GM19328 (cell line): ENCODE results near the gene EIF6.
A peak's percentile ranks its signal among the peaks of the same experiment; 100 is the strongest.

Source experiments
- ATAC-seq: cut with Tn5 transposase; IDR thresholded peaks from one replicate; pipeline ENCODE4 v1.9.1; 2021; ENCODE audit warnings: mild to moderate bottlenecking, moderate library complexity; ENCODE audit not compliant: unreplicated experiment

Gene EIF6

DNA sequence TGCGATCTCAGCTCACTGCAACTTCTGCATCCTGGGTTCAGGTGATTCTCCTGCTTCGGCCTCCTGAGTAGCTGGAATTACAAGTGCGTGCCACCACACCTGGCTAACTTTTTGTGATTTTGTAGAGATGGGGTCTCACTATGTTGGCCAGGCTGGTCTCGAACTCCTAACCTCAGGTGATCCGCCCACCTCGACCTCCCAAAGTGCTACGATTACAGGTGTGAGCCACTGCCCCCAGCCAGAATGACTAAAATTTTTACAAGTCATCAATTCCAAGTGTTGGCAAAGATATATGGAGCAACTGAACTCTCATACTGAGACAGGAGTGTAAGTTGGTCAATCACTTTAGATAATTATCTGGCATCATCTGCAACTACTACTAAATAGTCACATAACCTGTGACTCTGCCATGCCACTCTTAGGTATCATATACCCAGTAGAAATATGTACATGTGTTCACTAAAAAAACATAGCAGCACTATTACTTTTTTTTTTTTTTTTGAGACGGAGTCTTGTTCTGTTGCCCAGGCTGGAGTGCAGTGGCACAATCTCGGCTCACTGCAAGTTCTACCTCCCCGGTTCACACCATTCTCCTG is 3.0 kb downstream of the EIF6 start:
- ATAC-seq: no peak

DNA sequence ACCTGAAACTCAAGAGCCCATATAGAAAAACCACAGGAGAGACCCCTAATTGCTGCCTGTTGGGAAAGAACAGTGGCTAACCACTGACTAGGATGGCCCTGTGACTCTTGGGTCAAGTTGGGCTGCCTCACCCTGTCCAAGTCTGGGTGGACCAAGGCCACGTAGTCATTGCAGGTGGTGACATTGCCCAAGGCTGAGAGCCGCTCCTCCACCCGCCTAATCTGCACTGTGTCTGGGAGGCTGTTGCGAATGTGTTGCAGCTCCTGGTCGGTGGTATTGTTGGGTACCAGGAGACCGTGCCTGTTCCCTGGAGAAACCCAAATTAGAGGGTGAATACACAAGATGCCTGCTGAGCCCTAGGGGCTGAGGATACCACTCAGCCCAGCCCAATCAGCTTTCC is 4.0 kb downstream of the EIF6 start:
- no peak for ATAC-seq

DNA sequence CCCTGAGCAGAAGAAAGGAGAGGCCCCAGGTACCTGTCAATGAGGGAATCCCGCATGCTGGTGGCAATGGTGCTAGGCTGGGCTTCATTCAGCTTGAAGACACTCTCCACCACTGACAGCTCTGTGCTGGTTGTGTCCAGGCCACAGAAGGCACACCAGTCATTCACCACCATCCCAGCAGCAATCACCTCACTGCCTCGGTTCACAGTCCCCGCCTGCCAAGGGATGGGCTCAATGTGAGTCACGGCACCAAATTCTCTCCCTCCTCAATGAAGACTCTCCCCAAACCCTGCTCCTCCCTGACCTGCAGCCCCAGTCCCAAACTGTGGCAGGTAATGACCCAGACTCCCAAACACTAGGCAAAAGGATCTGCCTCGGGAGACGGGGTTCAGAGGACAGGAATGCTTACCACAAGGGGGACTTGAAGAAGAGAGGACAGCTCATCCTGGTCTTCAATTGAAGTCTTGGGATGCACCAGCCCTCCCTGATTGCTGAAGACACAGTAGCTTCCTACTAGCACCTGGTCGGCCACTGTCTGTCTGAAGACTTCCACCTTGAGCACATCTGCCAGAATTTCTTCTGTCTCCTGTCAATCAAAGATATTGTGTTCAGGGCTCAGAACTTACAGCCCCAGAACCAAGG is 4.9 kb downstream of the EIF6 start:
- no peak for ATAC-seq

DNA sequence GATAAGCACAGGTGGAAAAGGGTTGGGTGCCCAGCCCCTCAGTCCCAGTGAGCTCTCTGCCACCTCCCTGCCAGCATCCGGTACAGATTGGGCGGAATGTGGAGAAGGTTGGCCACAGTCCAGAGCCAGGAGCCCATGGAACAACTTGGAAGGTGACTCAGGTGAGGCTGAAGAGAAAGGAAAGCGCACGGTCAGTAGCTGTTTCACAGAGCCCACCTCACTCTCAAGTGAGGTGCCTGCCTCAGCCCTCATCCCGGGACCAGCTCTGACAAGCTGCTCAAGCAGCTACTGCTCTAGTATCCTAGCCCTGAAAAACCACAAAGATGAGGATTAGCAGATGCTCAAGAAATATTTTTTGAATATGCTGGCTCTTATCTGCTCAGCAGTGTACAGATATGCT is 5.5 kb downstream of the EIF6 start:
- ATAC-seq: no peak

DNA sequence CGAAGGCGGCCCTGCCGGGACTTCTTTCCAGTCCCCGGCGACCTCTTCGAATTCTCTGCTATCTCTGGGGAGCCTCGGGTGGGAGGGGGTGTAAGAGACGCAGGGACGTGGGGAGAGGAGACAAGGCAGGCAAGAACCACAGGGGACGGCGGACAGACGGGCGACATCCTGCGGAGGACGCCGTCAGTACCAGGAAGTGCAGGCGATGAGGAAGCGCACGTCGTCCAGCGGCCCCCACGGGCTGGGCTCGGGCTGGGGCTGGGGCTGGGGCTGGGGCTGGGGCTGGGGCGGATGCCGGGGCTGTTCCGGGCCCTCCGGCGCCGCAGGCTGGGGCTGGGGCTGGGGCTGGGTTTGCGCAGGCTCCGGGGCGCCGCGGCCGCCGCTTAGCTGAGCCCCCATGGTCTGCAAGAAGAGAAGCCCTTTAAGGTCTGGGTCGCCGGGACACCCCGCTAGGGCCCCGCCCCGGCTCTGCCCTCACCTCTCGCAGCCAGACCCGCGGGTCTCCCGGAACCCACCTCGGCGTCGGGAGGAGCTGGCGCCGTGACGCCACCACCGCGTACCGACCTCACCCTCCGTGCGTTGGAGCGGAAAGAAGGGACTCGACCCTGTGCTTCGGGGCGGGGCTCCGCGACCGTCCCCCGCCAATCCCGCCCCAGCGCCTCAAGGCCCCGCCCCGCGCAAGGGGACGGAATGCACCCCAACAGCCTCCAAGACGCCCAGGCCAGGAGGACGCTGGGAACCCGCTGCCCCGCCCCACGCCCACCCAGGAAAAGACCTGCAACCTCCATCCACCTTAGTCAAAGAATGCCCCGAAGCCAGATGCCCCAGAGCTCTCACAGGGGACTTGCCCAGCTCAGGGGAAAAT is 6.8 kb downstream of the EIF6 start, which contains the start of gene MMP24OS:
Gene MMP24OS, minus strand, starts transcription at position 592 of the 865 bp plus-strand sequence. Its CDS starts 193 bp downstream, at position 399.
- peak; percentile 82 for ATAC-seq

DNA sequence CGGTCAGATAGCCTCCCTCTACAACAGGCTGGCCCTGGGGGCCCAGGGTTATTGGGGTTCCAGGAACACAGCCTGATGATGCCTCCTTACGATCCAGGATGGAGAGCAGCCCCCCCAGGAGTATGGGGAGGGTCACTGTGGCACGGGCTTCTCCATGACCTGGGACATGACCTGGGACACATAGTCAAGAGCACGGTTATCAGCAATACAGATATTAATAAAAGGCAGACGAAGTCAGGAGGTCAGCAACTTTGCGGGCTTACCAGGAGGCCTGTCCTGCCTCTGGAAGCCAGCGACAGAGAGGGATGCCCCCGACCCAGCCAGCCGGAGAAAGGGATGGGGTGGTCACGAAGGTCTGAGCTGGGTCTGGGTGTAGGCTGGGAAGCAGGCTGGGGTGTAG is 7.4 kb downstream of the EIF6 start:
- peak; percentile 10 for ATAC-seq

DNA sequence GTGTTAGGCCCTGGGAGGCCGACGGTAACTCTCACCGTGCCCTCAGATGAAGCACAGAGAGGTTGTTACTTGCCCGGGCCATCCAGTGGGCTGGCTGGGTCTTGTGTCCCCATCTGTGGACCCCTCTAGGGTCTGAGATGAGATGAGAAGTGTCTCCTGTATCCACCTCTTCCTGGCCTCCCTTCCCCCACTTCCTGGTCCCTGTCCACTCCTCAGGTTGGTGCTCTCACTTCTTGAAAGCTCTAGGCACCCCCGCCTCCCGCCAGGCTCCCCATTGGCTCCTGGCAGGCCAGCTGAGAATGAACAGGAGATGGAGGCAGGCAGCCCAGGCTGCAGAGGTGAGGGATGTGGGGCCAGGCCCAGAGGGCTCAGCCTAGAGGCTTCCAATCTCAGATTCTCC is 8.2 kb downstream of the EIF6 start:
- no peak for ATAC-seq

DNA sequence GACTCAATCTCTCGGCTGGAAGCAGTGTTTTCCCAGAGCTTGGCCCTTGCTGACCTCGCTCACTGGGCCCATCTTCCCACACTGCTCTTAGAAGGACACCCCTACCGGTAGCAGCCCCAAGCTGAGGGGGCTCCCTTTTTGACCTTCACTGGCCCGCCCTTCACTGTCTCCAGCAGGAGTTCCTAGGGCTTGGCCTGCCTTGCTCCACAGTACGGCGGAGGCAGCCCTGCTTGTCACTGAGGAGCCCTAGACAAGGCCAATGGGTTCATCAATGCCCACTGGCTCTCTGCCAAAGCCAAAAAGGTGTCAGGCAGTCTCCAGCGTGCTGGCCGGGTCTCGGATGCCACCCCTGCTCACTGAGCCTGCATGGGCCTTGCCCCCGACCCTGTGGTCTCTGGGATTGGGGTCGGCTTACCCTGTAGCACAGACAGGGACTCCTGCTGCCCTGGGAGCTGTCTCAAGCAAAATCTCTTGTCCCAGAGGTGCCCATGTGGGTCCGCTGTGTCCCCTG is 8.8 kb downstream of the EIF6 start:
- no peak for ATAC-seq

DNA sequence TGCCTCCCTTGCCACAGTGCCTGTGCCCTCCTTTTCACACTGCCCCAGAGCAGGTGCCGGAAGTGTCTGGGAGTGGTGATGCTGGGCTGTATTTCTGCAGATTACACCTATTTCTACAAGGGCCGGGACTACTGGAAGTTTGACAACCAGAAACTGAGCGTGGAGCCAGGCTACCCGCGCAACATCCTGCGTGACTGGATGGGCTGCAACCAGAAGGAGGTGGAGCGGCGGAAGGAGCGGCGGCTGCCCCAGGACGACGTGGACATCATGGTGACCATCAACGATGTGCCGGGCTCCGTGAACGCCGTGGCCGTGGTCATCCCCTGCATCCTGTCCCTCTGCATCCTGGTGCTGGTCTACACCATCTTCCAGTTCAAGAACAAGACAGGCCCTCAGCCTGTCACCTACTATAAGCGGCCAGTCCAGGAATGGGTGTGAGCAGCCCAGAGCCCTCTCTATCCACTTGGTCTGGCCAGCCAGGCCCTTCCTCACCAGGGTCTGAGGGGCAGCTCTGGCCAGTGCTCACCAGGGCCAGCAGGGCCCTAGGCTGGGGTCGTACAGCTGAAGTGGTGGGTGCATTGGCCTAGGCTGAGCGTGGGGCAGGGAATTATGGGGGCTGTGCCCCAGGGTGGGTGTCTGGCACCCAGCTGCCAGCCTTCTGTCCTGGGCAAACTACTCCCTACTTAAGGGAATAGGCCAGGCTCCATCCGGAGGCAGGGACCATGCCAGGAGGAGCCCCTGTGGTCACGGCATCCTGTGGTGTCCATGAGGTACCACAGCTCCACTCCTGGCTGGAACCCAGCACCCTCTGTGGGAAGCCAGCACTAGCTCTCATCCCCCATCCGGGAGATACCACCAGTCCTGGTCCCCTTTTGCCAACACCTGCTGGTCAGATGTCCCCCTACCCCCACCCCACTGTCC is 10.1 kb downstream of the EIF6 start:
- ATAC-seq: no peak

DNA sequence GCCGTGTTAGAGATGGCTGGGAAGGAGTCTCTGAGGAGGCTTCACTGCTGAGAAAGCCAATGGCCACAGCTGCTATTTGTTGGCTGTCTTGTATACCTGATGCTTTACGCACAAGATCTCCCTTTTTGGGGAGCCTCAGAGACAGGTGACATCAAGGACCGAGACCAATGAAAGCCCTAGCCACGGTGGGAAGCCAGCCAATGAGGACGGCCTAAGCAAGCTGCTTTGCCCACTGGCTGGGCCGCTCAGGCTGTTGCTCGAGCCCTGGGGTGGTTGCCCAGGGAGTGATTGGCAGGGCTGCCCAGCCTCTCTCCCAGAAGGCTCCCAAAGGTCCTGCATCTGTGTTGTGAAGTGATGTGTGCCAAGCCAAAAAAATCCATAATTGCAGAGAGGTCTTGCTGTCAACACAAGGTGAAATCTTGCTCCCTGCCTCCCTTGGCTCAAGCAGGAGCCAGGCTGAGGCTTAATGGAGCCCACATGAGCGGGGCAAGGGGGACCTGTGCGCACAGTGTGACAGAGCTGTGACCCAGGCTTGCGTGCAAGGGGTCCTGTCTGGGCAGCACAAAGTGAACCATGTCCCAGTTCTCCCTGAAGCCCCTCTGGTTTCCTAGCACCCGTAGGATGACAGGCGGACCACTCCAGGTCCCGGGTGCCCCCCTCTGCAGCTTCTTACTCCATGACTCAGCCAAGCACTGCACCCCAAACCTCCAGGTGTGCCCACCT is 11.0 kb downstream of the EIF6 start:
- ATAC-seq: no peak

DNA sequence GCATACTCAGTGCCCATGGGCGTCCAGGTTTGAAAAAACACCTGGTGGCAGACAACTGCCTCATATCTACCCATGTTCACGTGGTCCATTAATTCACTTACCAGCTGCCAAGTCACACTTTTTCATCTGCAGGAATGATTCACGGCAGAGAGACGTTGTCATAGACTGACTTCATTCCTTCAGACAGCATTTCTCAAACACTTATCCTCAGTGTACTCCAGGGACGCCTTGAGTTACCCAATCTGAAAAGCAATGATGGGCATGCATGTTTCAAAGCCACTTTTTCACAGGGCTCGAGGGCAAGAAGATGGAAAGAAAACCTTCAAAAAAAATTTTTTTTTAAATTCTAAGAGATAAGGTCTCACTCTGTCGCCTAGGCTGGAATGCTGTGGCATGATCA is 12.7 kb downstream of the EIF6 start:
- no peak for ATAC-seq

DNA sequence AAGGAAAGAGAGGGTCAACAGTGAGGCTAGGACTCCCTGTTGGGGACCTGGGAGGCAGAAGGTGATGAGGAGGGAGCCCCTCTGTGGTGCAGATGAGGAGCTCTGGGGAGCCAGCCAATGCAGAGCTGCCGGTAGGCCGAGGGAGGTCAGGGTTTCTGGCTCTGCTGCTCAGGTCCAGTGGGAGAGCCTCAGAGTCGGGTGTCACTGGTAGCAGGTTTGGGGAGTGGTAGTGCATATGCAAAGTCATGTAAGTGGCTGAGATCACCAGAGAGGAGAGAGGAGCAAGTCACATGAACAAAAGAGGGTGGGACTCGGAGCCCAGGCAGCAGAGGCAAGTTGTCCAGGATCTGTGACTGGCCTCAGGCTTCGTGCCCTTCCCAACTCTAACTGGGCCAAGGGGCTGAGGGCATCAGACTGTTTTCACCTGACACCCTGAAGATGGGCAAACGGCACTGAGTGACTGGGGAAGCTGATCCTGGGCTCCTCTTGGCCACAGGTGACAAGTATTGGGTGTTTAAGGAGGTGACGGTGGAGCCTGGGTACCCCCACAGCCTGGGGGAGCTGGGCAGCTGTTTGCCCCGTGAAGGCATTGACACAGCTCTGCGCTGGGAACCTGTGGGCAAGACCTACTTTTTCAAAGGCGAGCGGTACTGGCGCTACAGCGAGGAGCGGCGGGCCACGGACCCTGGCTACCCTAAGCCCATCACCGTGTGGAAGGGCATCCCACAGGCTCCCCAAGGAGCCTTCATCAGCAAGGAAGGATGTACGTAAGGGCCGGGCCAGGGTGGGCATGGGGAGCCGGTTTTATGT is 13.3 kb downstream of the EIF6 start:
- ATAC-seq: no peak

DNA sequence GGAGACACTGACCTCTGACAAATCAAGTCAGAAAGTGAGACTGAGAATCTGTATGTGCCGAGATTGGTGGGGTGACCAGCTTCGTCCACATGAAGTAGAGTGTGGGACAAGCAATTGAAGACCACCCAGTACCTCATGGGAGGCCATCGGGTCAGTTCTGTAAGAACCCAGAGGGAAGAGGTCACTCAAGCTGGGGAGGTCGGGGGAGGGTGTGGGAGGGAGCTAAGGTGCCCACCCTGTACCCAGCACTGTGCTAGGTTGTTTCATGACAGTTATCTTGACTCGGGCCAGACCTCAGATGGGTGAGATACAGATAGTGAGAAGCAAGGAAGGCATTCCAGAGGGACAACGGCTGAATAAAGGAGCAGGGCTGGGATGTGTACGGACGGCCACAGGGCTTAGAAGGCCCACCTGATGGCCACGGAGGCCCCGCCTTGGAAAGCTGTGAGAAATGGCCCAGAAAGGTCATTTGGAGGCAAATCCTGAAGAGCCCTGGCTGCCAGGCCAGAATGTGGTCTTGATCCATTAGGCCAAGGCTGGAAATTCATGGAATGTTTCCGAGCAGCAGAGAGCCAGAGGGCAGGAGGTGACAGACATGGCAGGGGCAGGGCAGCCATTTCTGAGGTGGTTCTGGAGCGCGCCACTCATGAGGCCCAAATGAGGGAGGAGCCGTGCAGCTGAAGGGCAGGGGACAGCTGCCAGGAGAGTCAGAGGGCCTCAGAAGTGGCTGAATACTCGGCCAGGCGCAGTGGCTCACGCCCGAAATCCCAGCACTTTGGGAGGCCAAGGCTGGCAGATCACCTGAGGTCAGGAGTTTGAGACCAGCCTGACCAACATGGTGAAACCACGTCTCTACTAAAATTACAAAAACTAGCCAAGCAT is 14.3 kb downstream of the EIF6 start:
- ATAC-seq: no peak

DNA sequence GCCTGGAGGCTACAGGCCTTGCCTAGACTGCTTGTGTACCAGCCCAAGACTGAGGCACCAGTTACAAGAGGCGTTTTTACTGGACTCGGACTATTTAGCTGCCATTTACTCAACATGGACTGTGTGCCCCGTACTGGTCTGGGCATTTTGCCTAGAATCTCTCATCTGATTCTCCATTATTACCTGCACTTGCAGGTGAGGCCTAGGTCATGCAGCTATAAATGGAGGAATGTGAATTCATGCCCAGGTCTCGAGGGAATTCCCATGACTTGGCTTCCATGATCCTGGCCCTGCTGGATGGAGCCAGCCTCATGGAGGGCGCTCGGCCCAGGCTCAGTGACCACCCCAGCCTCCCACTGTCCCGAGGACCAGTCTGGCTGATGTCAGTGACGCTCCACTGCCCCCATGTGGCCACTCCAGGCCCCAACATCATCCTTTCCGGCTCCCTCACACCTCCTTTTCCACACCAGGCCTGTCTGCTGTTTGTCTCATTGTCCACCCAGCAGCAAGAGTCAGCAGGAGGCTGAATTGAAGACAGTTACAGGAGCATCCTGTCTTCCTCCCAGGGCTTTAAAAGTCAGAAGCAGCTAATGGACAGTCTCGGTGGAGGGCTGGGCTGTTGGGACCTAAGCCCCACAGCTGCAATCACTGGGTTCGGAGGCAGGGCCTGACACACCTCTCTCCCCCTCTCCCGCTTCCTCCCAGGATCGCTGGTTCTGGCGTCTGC is 15.4 kb downstream of the EIF6 start:
- ATAC-seq: no peak

DNA sequence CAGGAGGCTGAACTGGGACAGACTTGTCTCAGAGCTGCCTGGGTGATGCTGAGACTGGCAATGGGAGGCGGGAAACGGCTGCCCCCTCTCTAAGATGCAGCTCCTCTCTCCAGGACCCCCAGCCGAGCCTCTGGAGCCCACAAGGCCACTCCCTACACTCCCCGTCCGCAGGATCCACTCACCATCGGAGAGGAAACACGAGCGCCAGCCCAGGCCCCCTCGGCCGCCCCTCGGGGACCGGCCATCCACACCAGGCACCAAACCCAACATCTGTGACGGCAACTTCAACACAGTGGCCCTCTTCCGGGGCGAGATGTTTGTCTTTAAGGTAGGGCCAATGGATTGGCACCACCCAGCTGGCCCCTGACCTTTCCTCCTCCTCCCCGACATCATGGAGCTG is 17.5 kb downstream of the EIF6 start:
- no peak for ATAC-seq

DNA sequence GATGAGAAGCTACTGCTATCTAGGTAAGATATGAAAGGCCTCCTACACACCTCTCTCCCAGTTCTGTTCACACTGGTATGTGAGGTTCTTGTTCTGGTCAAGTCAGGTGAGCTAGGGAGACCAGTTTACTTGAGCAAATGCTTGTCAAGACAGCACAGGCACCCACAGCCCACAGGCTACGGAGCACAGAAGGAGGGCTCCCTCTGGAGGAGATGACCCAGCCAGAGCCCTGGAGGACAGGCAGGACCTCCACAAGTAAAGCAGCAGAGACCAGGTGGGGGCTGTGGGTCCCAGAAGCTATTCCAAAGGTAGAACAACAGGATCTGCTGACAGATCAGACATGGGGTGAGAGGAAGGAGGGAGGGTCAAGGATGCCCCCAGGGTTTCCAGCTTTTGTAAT is 19.8 kb downstream of the EIF6 start:
- ATAC-seq: no peak

DNA sequence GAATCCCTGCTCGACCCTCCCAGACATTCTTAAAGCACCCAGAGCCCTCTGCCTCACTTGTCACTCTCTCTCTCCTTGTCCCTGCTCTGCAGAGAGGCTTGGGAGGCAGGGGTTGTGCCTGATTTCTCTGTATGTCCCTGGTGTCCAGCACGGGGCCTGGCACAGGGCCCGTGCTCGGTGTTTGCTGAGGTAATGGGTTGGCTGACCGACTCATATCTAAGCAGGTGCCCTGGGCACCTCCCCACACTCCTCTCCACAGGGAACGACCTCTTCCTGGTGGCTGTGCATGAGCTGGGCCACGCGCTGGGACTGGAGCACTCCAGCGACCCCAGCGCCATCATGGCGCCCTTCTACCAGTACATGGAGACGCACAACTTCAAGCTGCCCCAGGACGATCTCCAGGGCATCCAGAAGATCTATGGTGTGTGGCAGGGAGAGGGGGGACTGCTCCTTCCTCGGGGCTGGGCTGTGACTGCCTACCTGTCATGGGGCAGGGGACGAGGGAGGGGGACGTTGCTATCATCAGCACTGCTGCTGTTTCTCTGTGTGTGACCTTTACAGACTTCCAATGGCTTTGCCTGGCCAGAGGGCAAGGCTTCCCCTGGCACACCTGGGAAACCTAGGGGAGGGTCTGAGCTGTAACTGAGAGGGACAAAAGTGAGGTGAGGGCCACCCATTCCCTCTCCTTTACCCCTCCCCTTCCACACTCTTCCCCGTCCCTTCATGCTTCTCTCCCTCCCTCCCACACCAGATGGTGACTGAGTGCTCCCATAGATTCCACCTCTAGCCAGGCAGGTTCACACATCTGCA is 20.8 kb downstream of the EIF6 start:
- ATAC-seq: no peak
